AG09309 (cell line): ENCODE data around the gene STK32C.
A peak's percentile ranks its signal among the peaks of the same experiment; 100 is the strongest.

Source experiments
- DNase-seq: peaks from one replicate; pipeline ENCODE4 v3.0.0-alpha.2; 2010; ENCODE audit warnings: low read depth
- H3K4me3 ChIP-seq: 2 replicates; pipeline ENCODE4 v1.5.1; 2011; ENCODE audit warnings: mild to moderate bottlenecking, low read depth, low read length, moderate library complexity; ENCODE audit not compliant: control insufficient read depth
- TF ChIP-seq, protein P1 (sequence below): IDR thresholded peaks from 2 replicates; pipeline ENCODE4 v1.5.1; 2011; ENCODE audit warnings: mild to moderate bottlenecking, low read depth, low read length, inconsistent platforms; ENCODE audit not compliant: insufficient read depth, control insufficient read depth; ENCODE audit errors: missing control alignments

STK32C gene

GRCh38 chr10:132334631-132335188 is 27.0 kb upstream of the STK32C start:
- no peak for DNase-seq
- TF ChIP-seq, protein P1, sequence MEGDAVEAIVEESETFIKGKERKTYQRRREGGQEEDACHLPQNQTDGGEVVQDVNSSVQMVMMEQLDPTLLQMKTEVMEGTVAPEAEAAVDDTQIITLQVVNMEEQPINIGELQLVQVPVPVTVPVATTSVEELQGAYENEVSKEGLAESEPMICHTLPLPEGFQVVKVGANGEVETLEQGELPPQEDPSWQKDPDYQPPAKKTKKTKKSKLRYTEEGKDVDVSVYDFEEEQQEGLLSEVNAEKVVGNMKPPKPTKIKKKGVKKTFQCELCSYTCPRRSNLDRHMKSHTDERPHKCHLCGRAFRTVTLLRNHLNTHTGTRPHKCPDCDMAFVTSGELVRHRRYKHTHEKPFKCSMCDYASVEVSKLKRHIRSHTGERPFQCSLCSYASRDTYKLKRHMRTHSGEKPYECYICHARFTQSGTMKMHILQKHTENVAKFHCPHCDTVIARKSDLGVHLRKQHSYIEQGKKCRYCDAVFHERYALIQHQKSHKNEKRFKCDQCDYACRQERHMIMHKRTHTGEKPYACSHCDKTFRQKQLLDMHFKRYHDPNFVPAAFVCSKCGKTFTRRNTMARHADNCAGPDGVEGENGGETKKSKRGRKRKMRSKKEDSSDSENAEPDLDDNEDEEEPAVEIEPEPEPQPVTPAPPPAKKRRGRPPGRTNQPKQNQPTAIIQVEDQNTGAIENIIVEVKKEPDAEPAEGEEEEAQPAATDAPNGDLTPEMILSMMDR, result no peak
- H3K4me3 ChIP-seq, result no peak overlapping the region

DNA sequence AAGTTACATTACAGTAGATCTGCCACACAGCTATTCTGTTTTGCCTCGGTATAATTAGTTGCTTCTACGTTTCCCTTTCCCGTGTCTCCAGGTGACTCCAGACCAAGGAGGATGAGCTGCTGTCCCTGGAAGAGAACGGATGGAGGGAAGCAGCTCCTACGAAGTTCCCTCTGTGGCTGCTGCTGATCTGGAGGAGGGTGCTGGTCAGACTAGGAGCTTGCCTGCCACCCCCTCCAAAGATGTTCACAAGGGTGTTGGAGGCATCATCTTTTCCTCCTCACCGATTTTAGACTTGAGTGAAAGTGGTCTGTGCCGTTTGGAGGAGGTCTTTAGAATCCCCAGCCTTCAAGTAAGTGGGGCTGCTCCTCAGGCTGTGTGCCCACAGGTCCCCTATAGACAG is 25.6 kb upstream of the STK32C start:
- no peak for DNase-seq
- H3K4me3 ChIP-seq, result no peak overlapping the region
- TF ChIP-seq, protein P1, result no peak

- DNase-seq, result no peak
- H3K4me3 ChIP-seq, result peak overlapping the region; percentile 96
- TF ChIP-seq, protein P1, result no peak
These were observed 24.6 kb upstream of the STK32C start for GRCh38 chr10:132332433-132332754.

- H3K4me3 ChIP-seq, result peak within 1 kb of the TSS; percentile 96
- peak; percentile 81 for DNase-seq
- TF ChIP-seq, protein P1, result no peak
These were observed 24.1 kb upstream of the STK32C start, which contains the start of gene LRRC27 for GRCh38 chr10:132331601-132332432. TSS of gene LRRC27 (plus strand) at chr10:132332193. CDS start at chr10:132333525, 1,332 bp downstream.

GRCh38 chr10:132330486-132330833 is 22.7 kb upstream of the STK32C start:
- TF ChIP-seq, protein P1, result no peak
- H3K4me3 ChIP-seq, result peak overlapping the region; percentile 70
- no peak for DNase-seq

- TF ChIP-seq, protein P1, result no peak
- DNase-seq, result peak; percentile 53
- peak overlapping the region; percentile 70 for H3K4me3 ChIP-seq
These were observed 22.1 kb upstream of the STK32C start for GRCh38 chr10:132329565-132330485.
